Peyer's patch (tissue), 4 donors: ENCODE data around the gene ATF6.

ENCODE experiments used
- CTCF ChIP-seq, 6 experiments: fragments of 450-650 bp in 4 of 6; fragments of 200-600 bp in 2 of 6; sonication (generic) in 1 of 6; IDR thresholded peaks; one replicate each; pipeline ENCODE4 v1.5.1; 2017 to 2019; ENCODE audit warnings: antibody characterized with exemption in 6 of 6, mild to moderate bottlenecking in 3 of 6, moderate library complexity in 1 of 6
- POLR2A ChIP-seq, 2 donors: fragments of 450-650 bp; IDR thresholded peaks; one replicate each; pipeline ENCODE4 v1.5.1; 2017; ENCODE audit warnings: antibody characterized with exemption in 2 of 2, mild to moderate bottlenecking in 2 of 2, moderate library complexity in 2 of 2

DNA sequence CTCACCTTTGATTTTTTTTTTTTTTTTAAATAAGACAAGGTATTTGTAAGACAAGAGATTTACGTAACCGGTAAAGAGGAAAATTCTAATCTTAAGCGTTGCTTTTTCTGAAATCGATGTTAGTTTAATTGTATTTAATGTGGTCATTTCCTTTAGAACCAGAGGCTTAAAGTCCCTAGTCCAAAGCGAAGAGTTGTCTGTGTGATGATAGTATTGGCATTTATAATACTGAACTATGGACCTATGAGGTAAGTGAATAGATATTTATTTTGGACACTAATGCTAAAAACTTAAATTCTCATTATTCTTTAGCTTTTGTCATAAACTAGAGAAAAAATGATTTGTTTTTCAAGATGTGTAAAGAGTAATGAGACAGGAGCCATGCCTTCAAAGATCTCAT is 54.8 kb downstream of the ATF6 start:
- TF ChIP-seq CTCF (IDR thresholded peaks at IDR 0.05) (no peak), POLR2A (IDR thresholded peaks at IDR 0.05) (no peak)
